ENCODE results near the gene BANF2. TPM values are rescaled to one million over a fixed set of nuclear protein-coding genes. Genes with fewer than 3 reads are reported as not detected.
A peak's percentile ranks its signal among the peaks of the same experiment; 100 is the strongest.

The BANF2 gene
- total and polyA plus RNA-seq, 2 experiments from 2014 or later = not detected

DNA sequence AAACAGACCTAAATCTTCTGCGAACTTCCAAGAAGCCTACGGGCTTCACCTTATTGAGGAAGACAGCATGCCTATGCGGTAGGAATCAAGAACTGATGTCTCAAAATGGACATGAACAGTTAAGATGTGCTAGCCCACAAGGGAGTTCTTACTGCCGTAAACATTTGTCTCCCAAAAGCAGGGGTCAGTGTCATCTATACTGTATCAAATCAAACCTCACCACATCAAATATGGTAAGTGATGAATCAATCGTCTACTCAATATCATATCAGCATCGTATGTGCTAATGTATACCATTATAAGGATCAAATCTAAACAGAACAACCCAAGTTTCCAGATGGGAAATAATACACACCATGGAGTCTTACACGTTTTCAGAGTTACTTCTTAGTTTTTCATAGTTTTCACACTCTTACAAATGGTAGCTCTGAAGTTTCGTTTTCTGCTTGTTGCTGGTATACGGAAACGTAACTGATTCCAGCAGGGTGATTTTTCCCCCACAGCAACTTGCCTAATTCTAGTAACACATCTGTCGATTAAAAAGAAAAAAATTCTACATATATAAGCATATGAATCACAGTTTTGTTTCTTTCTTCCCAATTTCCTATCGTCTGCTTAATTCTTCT is 30.3 kb upstream of the BANF2 start:
- H3K9me2 ChIP-seq (ENCODE audit: insufficient read depth) = no peaks in the 10 kb centered on the region

More for the DNA sequence above, 30.3 kb upstream of the BANF2 start:
- Mint-ChIP-seq H3K27ac (no peak overlapping the region), H3K27me3 (ENCODE audit: insufficient read depth, low read depth, poor library complexity) (peaks cover 2% of the 10 kb centered on the region), H3K9me3 (no peaks in the 10 kb centered on the region), H3K4me3 (no peak overlapping the region), H3K36me3 (ENCODE audit: low read depth) (peaks cover 13% of the 10 kb centered on the region; the same call in 2 of the 3 replicates), H3K4me1 (peaks cover 58% of the 10 kb centered on the region)
- Histone ChIP-seq H3K4me2 (peak overlapping the region; percentile 24), H3K4me1 (ENCODE audit: insufficient read depth) (peaks cover 33% of the 10 kb centered on the region), H3K4me3 (no peak overlapping the region), H3K27me3 (ENCODE audit: insufficient read depth) (no peaks in the 10 kb centered on the region), H3K27ac (ENCODE audit: low read depth) (no peak overlapping the region), H3K36me3 (ENCODE audit: insufficient read depth) (no peaks in the 10 kb centered on the region), H3K79me2 (replicated peaks; ENCODE audit: insufficient read depth) (peaks cover 97% of the 10 kb centered on the region), H2AFZ (no peak overlapping the region), H4K20me1 (replicated peaks; ENCODE audit: insufficient read depth) (peaks cover 23% of the 10 kb centered on the region), H3F3A (replicated peaks; ENCODE audit: low read depth) (no peaks in the 10 kb centered on the region)
- TF ChIP-seq JUNB (IDR thresholded peaks at IDR 0.05; ENCODE audit: unreplicated experiment) (no peak), NANOG (IDR thresholded peaks at IDR 0.05; ENCODE audit: borderline replicate concordance) (no peak), ZNF331 (CRISPR knock-in tag; IDR thresholded peaks at IDR 0.05; ENCODE audit: low read depth) (no peak), EZH2 (IDR thresholded peaks at IDR 0.05; ENCODE audit: low read depth, unreplicated experiment) (no peak), ZNF114 (CRISPR knock-in tag; IDR thresholded peaks at IDR 0.05) (no peak), CREB1 (CRISPR knock-in tag; IDR thresholded peaks at IDR 0.05; ENCODE audit: low read depth) (no peak), POLR2AphosphoS5 (IDR thresholded peaks at IDR 0.05; ENCODE audit: low read depth) (no peak), EZH2phosphoT487 (IDR thresholded peaks at IDR 0.05; ENCODE audit: unreplicated experiment) (no peak), STAT1 (IDR thresholded peaks at IDR 0.05; ENCODE audit: unreplicated experiment) (no peak)
- TF ChIP-seq, protein P1, sequence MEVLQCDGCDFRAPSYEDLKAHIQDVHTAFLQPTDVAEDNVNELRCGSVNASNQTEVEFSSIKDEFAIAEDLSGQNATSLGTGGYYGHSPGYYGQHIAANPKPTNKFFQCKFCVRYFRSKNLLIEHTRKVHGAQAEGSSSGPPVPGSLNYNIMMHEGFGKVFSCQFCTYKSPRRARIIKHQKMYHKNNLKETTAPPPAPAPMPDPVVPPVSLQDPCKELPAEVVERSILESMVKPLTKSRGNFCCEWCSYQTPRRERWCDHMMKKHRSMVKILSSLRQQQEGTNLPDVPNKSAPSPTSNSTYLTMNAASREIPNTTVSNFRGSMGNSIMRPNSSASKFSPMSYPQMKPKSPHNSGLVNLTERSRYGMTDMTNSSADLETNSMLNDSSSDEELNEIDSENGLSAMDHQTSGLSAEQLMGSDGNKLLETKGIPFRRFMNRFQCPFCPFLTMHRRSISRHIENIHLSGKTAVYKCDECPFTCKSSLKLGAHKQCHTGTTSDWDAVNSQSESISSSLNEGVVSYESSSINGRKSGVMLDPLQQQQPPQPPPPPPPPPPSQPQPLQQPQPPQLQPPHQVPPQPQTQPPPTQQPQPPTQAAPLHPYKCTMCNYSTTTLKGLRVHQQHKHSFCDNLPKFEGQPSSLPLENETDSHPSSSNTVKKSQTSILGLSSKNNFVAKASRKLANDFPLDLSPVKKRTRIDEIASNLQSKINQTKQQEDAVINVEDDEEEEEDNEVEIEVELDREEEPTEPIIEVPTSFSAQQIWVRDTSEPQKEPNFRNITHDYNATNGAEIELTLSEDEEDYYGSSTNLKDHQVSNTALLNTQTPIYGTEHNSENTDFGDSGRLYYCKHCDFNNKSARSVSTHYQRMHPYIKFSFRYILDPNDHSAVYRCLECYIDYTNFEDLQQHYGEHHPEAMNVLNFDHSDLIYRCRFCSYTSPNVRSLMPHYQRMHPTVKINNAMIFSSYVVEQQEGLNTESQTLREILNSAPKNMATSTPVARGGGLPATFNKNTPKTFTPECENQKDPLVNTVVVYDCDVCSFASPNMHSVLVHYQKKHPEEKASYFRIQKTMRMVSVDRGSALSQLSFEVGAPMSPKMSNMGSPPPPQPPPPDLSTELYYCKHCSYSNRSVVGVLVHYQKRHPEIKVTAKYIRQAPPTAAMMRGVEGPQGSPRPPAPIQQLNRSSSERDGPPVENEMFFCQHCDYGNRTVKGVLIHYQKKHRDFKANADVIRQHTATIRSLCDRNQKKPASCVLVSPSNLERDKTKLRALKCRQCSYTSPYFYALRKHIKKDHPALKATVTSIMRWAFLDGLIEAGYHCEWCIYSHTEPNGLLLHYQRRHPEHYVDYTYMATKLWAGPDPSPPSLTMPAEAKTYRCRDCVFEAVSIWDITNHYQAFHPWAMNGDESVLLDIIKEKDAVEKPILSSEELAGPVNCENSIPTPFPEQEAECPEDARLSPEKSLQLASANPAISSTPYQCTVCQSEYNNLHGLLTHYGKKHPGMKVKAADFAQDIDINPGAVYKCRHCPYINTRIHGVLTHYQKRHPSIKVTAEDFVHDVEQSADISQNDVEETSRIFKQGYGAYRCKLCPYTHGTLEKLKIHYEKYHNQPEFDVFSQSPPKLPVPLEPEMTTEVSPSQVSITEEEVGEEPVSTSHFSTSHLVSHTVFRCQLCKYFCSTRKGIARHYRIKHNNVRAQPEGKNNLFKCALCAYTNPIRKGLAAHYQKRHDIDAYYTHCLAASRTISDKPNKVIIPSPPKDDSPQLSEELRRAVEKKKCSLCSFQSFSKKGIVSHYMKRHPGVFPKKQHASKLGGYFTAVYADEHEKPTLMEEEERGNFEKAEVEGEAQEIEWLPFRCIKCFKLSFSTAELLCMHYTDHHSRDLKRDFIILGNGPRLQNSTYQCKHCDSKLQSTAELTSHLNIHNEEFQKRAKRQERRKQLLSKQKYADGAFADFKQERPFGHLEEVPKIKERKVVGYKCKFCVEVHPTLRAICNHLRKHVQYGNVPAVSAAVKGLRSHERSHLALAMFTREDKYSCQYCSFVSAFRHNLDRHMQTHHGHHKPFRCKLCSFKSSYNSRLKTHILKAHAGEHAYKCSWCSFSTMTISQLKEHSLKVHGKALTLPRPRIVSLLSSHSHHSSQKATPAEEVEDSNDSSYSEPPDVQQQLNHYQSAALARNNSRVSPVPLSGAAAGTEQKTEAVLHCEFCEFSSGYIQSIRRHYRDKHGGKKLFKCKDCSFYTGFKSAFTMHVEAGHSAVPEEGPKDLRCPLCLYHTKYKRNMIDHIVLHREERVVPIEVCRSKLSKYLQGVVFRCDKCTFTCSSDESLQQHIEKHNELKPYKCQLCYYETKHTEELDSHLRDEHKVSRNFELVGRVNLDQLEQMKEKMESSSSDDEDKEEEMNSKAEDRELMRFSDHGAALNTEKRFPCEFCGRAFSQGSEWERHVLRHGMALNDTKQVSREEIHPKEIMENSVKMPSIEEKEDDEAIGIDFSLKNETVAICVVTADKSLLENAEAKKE (CRISPR knock-in tag; IDR thresholded peaks at IDR 0.05) = no peak
- TF ChIP-seq, protein P2, sequence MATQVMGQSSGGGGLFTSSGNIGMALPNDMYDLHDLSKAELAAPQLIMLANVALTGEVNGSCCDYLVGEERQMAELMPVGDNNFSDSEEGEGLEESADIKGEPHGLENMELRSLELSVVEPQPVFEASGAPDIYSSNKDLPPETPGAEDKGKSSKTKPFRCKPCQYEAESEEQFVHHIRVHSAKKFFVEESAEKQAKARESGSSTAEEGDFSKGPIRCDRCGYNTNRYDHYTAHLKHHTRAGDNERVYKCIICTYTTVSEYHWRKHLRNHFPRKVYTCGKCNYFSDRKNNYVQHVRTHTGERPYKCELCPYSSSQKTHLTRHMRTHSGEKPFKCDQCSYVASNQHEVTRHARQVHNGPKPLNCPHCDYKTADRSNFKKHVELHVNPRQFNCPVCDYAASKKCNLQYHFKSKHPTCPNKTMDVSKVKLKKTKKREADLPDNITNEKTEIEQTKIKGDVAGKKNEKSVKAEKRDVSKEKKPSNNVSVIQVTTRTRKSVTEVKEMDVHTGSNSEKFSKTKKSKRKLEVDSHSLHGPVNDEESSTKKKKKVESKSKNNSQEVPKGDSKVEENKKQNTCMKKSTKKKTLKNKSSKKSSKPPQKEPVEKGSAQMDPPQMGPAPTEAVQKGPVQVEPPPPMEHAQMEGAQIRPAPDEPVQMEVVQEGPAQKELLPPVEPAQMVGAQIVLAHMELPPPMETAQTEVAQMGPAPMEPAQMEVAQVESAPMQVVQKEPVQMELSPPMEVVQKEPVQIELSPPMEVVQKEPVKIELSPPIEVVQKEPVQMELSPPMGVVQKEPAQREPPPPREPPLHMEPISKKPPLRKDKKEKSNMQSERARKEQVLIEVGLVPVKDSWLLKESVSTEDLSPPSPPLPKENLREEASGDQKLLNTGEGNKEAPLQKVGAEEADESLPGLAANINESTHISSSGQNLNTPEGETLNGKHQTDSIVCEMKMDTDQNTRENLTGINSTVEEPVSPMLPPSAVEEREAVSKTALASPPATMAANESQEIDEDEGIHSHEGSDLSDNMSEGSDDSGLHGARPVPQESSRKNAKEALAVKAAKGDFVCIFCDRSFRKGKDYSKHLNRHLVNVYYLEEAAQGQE (IDR thresholded peaks at IDR 0.05; ENCODE audit: unreplicated experiment) = no peak
- TF ChIP-seq, protein P3, sequence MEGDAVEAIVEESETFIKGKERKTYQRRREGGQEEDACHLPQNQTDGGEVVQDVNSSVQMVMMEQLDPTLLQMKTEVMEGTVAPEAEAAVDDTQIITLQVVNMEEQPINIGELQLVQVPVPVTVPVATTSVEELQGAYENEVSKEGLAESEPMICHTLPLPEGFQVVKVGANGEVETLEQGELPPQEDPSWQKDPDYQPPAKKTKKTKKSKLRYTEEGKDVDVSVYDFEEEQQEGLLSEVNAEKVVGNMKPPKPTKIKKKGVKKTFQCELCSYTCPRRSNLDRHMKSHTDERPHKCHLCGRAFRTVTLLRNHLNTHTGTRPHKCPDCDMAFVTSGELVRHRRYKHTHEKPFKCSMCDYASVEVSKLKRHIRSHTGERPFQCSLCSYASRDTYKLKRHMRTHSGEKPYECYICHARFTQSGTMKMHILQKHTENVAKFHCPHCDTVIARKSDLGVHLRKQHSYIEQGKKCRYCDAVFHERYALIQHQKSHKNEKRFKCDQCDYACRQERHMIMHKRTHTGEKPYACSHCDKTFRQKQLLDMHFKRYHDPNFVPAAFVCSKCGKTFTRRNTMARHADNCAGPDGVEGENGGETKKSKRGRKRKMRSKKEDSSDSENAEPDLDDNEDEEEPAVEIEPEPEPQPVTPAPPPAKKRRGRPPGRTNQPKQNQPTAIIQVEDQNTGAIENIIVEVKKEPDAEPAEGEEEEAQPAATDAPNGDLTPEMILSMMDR (conservative IDR thresholded peaks at IDR 0.05; ENCODE audit: low read depth in 2 of 2) = no peak
- TF ChIP-seq, protein P4, sequence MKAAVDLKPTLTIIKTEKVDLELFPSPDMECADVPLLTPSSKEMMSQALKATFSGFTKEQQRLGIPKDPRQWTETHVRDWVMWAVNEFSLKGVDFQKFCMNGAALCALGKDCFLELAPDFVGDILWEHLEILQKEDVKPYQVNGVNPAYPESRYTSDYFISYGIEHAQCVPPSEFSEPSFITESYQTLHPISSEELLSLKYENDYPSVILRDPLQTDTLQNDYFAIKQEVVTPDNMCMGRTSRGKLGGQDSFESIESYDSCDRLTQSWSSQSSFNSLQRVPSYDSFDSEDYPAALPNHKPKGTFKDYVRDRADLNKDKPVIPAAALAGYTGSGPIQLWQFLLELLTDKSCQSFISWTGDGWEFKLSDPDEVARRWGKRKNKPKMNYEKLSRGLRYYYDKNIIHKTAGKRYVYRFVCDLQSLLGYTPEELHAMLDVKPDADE (IDR thresholded peaks at IDR 0.05) = no peak
- no peak for DNase-seq (ENCODE audit: low spot score)
- no peak for ATAC-seq
